Measurements from ENCODE around the gene SPECC1L.

The SPECC1L gene

GRCh38 chr22:24333301-24333700 lies 62.7 kb downstream of the SPECC1L start:
- no peak for TF ChIP-seq SPI1 (IDR thresholded peaks at IDR 0.05; ENCODE audit: borderline replicate concordance, low read depth)
- no peak for TF ChIP-seq POLR2AphosphoS5 (IDR thresholded peaks at IDR 0.05; ENCODE audit: low read depth)
- TF ChIP-seq CTCF (IDR thresholded peaks at IDR 0.05; ENCODE audit: insufficient read depth, low read length) = no peak
- H3K27ac ChIP-seq (replicated peaks) = no peak overlapping the region
- H3K27me3 ChIP-seq (ENCODE audit: insufficient read depth, poor library complexity, severe bottlenecking) = no peaks in the 10 kb centered on the region
- no peak for DNase-seq (ENCODE audit: low read depth in 1 of 2, low spot score in 1 of 2)
- no peak overlapping the region for H3K4me3 ChIP-seq (replicated peaks; ENCODE audit: insufficient read depth, low read length)

DNA sequence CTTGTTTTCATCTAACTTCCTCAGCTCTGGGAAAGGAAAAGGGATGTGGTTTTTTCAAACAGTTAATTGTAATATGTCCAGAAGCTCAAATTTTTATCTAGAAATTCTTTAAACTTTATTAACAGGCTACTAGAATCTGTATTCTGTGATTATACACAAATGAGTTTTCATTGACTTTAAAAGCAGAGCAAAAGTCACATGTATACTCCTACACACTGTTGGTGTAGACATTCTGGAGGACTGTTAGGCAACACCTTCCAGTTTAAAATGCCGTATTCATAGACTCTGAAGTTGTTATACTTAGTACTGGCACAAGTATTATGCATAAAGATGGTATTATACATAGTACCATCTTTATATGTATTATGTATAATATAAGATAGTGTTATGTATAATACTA lies 64.9 kb downstream of the SPECC1L start:
- Histone ChIP-seq H3K4me3 (replicated peaks; ENCODE audit: insufficient read depth, low read length) (no peak overlapping the region), H3K27me3 (ENCODE audit: insufficient read depth, poor library complexity, severe bottlenecking) (no peaks in the 10 kb centered on the region), H3K27ac (replicated peaks) (no peak overlapping the region)
- DNase-seq (ENCODE audit: low read depth in 1 of 2, low spot score in 1 of 2) = peak in 1 of 2 experiments; percentile 26
- TF ChIP-seq POLR2AphosphoS5 (IDR thresholded peaks at IDR 0.05; ENCODE audit: low read depth) (no peak), GABPA (IDR thresholded peaks at IDR 0.05; ENCODE audit: low read depth) (no peak), SPI1 (IDR thresholded peaks at IDR 0.05; ENCODE audit: borderline replicate concordance, low read depth) (no peak; the same call in 1 of the 2 replicates), CTCF (IDR thresholded peaks at IDR 0.05; ENCODE audit: insufficient read depth, low read length) (no peak)

GRCh38 chr22:24337894-24338645 lies 67.4 kb downstream of the SPECC1L start:
- no peak for TF ChIP-seq SPI1 (IDR thresholded peaks at IDR 0.05; ENCODE audit: borderline replicate concordance, low read depth)
- TF ChIP-seq, protein P1, sequence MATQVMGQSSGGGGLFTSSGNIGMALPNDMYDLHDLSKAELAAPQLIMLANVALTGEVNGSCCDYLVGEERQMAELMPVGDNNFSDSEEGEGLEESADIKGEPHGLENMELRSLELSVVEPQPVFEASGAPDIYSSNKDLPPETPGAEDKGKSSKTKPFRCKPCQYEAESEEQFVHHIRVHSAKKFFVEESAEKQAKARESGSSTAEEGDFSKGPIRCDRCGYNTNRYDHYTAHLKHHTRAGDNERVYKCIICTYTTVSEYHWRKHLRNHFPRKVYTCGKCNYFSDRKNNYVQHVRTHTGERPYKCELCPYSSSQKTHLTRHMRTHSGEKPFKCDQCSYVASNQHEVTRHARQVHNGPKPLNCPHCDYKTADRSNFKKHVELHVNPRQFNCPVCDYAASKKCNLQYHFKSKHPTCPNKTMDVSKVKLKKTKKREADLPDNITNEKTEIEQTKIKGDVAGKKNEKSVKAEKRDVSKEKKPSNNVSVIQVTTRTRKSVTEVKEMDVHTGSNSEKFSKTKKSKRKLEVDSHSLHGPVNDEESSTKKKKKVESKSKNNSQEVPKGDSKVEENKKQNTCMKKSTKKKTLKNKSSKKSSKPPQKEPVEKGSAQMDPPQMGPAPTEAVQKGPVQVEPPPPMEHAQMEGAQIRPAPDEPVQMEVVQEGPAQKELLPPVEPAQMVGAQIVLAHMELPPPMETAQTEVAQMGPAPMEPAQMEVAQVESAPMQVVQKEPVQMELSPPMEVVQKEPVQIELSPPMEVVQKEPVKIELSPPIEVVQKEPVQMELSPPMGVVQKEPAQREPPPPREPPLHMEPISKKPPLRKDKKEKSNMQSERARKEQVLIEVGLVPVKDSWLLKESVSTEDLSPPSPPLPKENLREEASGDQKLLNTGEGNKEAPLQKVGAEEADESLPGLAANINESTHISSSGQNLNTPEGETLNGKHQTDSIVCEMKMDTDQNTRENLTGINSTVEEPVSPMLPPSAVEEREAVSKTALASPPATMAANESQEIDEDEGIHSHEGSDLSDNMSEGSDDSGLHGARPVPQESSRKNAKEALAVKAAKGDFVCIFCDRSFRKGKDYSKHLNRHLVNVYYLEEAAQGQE (IDR thresholded peaks at IDR 0.05; ENCODE audit: insufficient replicate concordance, low read depth) = no peak
- no peak for TF ChIP-seq GABPA (IDR thresholded peaks at IDR 0.05; ENCODE audit: low read depth)
- no peak for TF ChIP-seq POLR2AphosphoS5 (IDR thresholded peaks at IDR 0.05; ENCODE audit: low read depth)
- no peak for TF ChIP-seq CTCF (IDR thresholded peaks at IDR 0.05; ENCODE audit: insufficient read depth, low read length)
- Histone ChIP-seq H3K4me3 (replicated peaks; ENCODE audit: insufficient read depth, low read length) (no peak overlapping the region), H3K27me3 (ENCODE audit: insufficient read depth, poor library complexity, severe bottlenecking) (no peaks in the 10 kb centered on the region), H3K27ac (replicated peaks) (no peak overlapping the region)
- no peak for DNase-seq (ENCODE audit: low read depth in 1 of 2, low spot score in 1 of 2)

DNA sequence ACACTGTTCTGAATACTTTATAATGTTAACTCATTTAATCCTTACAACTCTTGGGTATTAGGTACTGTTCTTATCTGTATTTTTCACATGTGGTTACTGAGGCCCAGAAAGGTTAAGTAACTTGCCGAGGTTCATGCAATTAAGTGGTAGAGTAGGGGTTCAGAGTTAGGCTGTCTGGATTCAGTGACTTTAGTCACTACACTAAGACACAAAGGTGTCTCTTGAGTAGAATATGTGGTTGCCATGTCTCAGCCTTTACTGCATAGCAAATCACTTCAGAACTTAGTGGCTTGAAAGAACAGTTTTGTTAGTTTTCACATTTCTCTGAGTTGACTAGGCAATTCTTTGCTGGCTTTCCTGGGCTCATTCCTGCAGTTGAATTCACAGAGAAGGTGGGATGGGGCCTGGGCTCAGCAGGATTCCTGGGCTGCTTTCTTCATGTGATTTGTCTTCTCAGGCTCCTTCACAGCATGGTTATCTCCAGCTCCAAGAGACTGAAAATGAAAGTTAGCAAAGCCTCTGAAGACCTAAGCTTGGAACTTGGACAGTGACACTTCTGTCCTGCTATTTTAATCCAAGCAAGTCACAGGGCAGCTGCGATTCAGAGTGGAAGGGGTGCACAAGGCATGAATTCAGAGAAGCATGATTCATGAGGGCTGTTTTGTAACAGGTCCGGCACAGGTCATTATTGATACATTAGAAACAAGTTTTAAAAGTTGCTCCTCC lies 68.3 kb downstream of the SPECC1L start:
- TF ChIP-seq, protein P1 (IDR thresholded peaks at IDR 0.05; ENCODE audit: insufficient replicate concordance, low read depth) = no peak
- TF ChIP-seq POLR2AphosphoS5 (IDR thresholded peaks at IDR 0.05; ENCODE audit: low read depth) (no peak), GABPA (IDR thresholded peaks at IDR 0.05; ENCODE audit: low read depth) (no peak), SPI1 (IDR thresholded peaks at IDR 0.05; ENCODE audit: borderline replicate concordance, low read depth) (no peak), CTCF (IDR thresholded peaks at IDR 0.05; ENCODE audit: insufficient read depth, low read length) (no peak)
- DNase-seq (ENCODE audit: low read depth in 1 of 2, low spot score in 1 of 2) = no peak
- Histone ChIP-seq H3K4me3 (replicated peaks; ENCODE audit: insufficient read depth, low read length) (no peak overlapping the region), H3K27ac (replicated peaks) (no peak overlapping the region), H3K27me3 (ENCODE audit: insufficient read depth, poor library complexity, severe bottlenecking) (no peaks in the 10 kb centered on the region)
